HEK293 (cell line): Measurements from ENCODE around the gene KIRREL3.

ENCODE experiments used
- CTCF ChIA-PET: fragments of 350-600 bp; formaldehyde crosslinking; extraction: SDS; loops from one replicate; lab custom pipeline; 2021; ENCODE audit warnings: antibody characterized with exemption; lab: Yijun Ruan, JAX
- POLR2A ChIA-PET: fragments of 300-600 bp; formaldehyde crosslinking; extraction: SDS; loops from one replicate; lab custom pipeline; 2020; ENCODE audit warnings: antibody characterized with exemption, inconsistent platforms; lab: Yijun Ruan, JAX
- H3K27ac ChIP-seq: fragments of 200-500 bp; sonication (Bioruptor generic); 2 replicates; pipeline ENCODE4 v1.5.1; 2014; ENCODE audit warnings: low read depth, low read length, control low read depth, inconsistent platforms; ENCODE audit errors: extremely low read depth
- H3K36me3 ChIP-seq, 2 experiments: fragments of 200-500 bp in 1 of 2; sonication (Bioruptor generic) in 1 of 2; 1 replicate in 1 of 2; 2 replicates in 1 of 2; pipeline ENCODE4 v1.5.1; 2014 to 2017; ENCODE audit warnings: inconsistent platforms in 2 of 2, low read length in 2 of 2; ENCODE audit not compliant: control insufficient read depth in 2 of 2, insufficient read depth in 1 of 2
- H3K4me1 ChIP-seq: fragments of 200-500 bp; sonication (Bioruptor generic); 2 replicates; pipeline ENCODE4 v1.5.1; 2014; ENCODE audit warnings: mild to moderate bottlenecking, low read length, inconsistent platforms; ENCODE audit not compliant: control insufficient read depth, insufficient read depth
- H3K4me3 ChIP-seq: 2 replicates; pipeline ENCODE4 v1.5.1; 2011; ENCODE audit warnings: low read depth, mild to moderate bottlenecking, control low read depth, low read length, moderate library complexity
- H3K9me3 ChIP-seq: fragments of 200-500 bp; sonication (Bioruptor generic); 2 replicates; pipeline ENCODE4 v1.5.1; 2014; ENCODE audit warnings: low read depth, low read length, inconsistent platforms; ENCODE audit not compliant: control insufficient read depth, insufficient read depth
- ATF2 ChIP-seq: fragments of 450-650 bp; formaldehyde crosslinking; IDR thresholded peaks from 2 replicates; pipeline ENCODE4 v1.5.1; 2016; ENCODE audit warnings: missing biosample characterization, missing genetic modification characterization, low read depth
- HOXC10 ChIP-seq: sonication (generic); formaldehyde crosslinking; IDR thresholded peaks from 2 replicates; pipeline ENCODE4 v1.8.1; 2023; ENCODE audit warnings: mild to moderate bottlenecking, missing genetic modification reagents
- HOXD13 ChIP-seq: sonication (generic); formaldehyde crosslinking; IDR thresholded peaks from 2 replicates; pipeline ENCODE4 v1.8.0; 2022; ENCODE audit warnings: missing genetic modification reagents, borderline replicate concordance
- IKZF3 ChIP-seq: fragments of 450-650 bp; IDR thresholded peaks from 2 replicates; pipeline ENCODE4 v1.5.0; 2018; ENCODE audit warnings: missing biosample characterization, mild to moderate bottlenecking, missing genetic modification characterization, moderate library complexity
- KLF16 ChIP-seq: fragments of 450-650 bp; formaldehyde crosslinking; IDR thresholded peaks from 2 replicates; pipeline ENCODE4 v1.5.1; 2017; ENCODE audit warnings: missing biosample characterization, missing genetic modification characterization
- MZF1 ChIP-seq: fragments of 450-650 bp; formaldehyde crosslinking; IDR thresholded peaks from 2 replicates; pipeline ENCODE4 v1.5.1; 2017; ENCODE audit warnings: missing biosample characterization, missing genetic modification characterization, borderline replicate concordance
- SCRT2 ChIP-seq: fragments of 450-650 bp; formaldehyde crosslinking; IDR thresholded peaks from 2 replicates; pipeline ENCODE4 v1.5.1; 2016; ENCODE audit warnings: missing biosample characterization, missing genetic modification characterization
- SP3 ChIP-seq: fragments of 450-650 bp; formaldehyde crosslinking; IDR thresholded peaks from 2 replicates; pipeline ENCODE4 v1.5.1; 2016; ENCODE audit warnings: missing biosample characterization, missing genetic modification characterization
- ZIC2 ChIP-seq: fragments of 450-650 bp; formaldehyde crosslinking; IDR thresholded peaks from 2 replicates; pipeline ENCODE4 v1.5.1; 2016; ENCODE audit warnings: missing biosample characterization, missing genetic modification characterization
- ZNF2 ChIP-seq: fragments of 450-650 bp; formaldehyde crosslinking; IDR thresholded peaks from 2 replicates; pipeline ENCODE4 v1.5.1; 2016; ENCODE audit warnings: missing biosample characterization, missing genetic modification characterization
- ZNF350 ChIP-seq: fragments of 450-650 bp; formaldehyde crosslinking; IDR thresholded peaks from 2 replicates; pipeline ENCODE4 v1.5.0; 2017; ENCODE audit warnings: missing biosample characterization, mild to moderate bottlenecking, missing genetic modification characterization
- ZNF354C ChIP-seq: fragments of 450-650 bp; formaldehyde crosslinking; IDR thresholded peaks from 2 replicates; pipeline ENCODE4 v1.5.1; 2016; ENCODE audit warnings: missing biosample characterization, missing genetic modification characterization, low read depth, borderline replicate concordance
- ZNF394 ChIP-seq: fragments of 450-650 bp; formaldehyde crosslinking; IDR thresholded peaks from 2 replicates; pipeline ENCODE4 v1.5.1; 2016; ENCODE audit warnings: missing biosample characterization, missing genetic modification characterization, mild to moderate bottlenecking, moderate library complexity, borderline replicate concordance
- ZNF449 ChIP-seq: fragments of 450-650 bp; formaldehyde crosslinking; IDR thresholded peaks from 2 replicates; pipeline ENCODE4 v1.5.1; 2017; ENCODE audit warnings: missing biosample characterization, mild to moderate bottlenecking, missing genetic modification characterization, moderate library complexity
- ZNF510 ChIP-seq: fragments of 450-650 bp; formaldehyde crosslinking; IDR thresholded peaks from 2 replicates; pipeline ENCODE4 v1.5.1; 2018; ENCODE audit warnings: mild to moderate bottlenecking, missing genetic modification characterization, missing biosample characterization; ENCODE audit not compliant: insufficient replicate concordance
- ZNF514 ChIP-seq: fragments of 450-650 bp; formaldehyde crosslinking; IDR thresholded peaks from 2 replicates; pipeline ENCODE4 v1.5.1; 2016; ENCODE audit warnings: missing biosample characterization, missing genetic modification characterization
- ZNF521 ChIP-seq: fragments of 450-650 bp; formaldehyde crosslinking; IDR thresholded peaks from 2 replicates; pipeline ENCODE4 v1.5.1; 2017; ENCODE audit warnings: missing biosample characterization, mild to moderate bottlenecking, missing genetic modification characterization
- ZNF555 ChIP-seq: fragments of 450-650 bp; formaldehyde crosslinking; conservative IDR thresholded peaks from 2 replicates; pipeline ENCODE4 v1.5.1; 2017; ENCODE audit warnings: missing biosample characterization, mild to moderate bottlenecking, missing genetic modification characterization, inconsistent platforms
- ZNF560 ChIP-seq: fragments of 450-650 bp; formaldehyde crosslinking; IDR thresholded peaks from 2 replicates; pipeline ENCODE4 v1.5.1; 2017; ENCODE audit warnings: missing biosample characterization, missing genetic modification characterization, borderline replicate concordance
- ZNF596 ChIP-seq: fragments of 450-650 bp; IDR thresholded peaks from 2 replicates; pipeline ENCODE4 v1.5.0; 2018; ENCODE audit warnings: missing biosample characterization, mild to moderate bottlenecking, missing genetic modification characterization, moderate library complexity
- ZNF624 ChIP-seq: fragments of 450-650 bp; formaldehyde crosslinking; IDR thresholded peaks from 2 replicates; pipeline ENCODE4 v1.5.1; 2017; ENCODE audit warnings: missing biosample characterization, missing genetic modification characterization
- ZNF626 ChIP-seq: fragments of 450-650 bp; sonication (Bioruptor Pico); formaldehyde crosslinking; IDR thresholded peaks from 2 replicates; pipeline ENCODE4 v1.5.1; 2018; ENCODE audit warnings: missing biosample characterization, missing genetic modification characterization, inconsistent platforms
- ZNF677 ChIP-seq: fragments of 450-650 bp; IDR thresholded peaks from 2 replicates; pipeline ENCODE4 v1.5.0; 2018; ENCODE audit warnings: missing biosample characterization, mild to moderate bottlenecking, missing genetic modification characterization, moderate library complexity
- ZNF747 ChIP-seq: fragments of 450-650 bp; formaldehyde crosslinking; IDR thresholded peaks from 2 replicates; pipeline ENCODE4 v1.5.1; 2016; ENCODE audit warnings: missing biosample characterization, missing genetic modification characterization
- ZNF768 ChIP-seq: fragments of 450-650 bp; formaldehyde crosslinking; IDR thresholded peaks from 2 replicates; pipeline ENCODE4 v1.5.1; 2018; ENCODE audit warnings: missing biosample characterization, mild to moderate bottlenecking, missing genetic modification characterization

KIRREL3 gene

GRCh38 chr11:126422446-126422845 is 578.1 kb downstream of the KIRREL3 start (continued):
- TF ChIP-seq ZNF449 (tag by site-specific recombination) (no peak), HOXD13 (CRISPR knock-in tag) (no peak), ZNF768 (tag by site-specific recombination) (no peak), SP3 (no peak), ZNF596 (tag by site-specific recombination) (no peak)

GRCh38 chr11:126421271-126421671 is 579.3 kb downstream of the KIRREL3 start:
- Histone ChIP-seq H3K9me3 (no peaks in the 10 kb centered on the region), H3K4me1 (no peaks in the 10 kb centered on the region), H3K36me3 (no peaks in the 10 kb centered on the region), H3K4me3 (no peak overlapping the region), H3K27ac (no peak overlapping the region)
- ChIA-PET CTCF (interaction anchor here (0.6 to 1.9 kb wide), 4 partner anchors 20 to 111 kb away, joined by 3 to 7 read pairs (median 6); no protein-coding TSS in a partner anchor), POLR2A (no interaction called here)
- TF ChIP-seq ZNF2 = no peak
- no peak for TF ChIP-seq MZF1
- TF ChIP-seq KLF16 (tag by site-specific recombination) = no peak
- no peak for TF ChIP-seq ZIC2 (tag by site-specific recombination)
- no peak for TF ChIP-seq ZNF626 (tag by site-specific recombination)
- no peak for TF ChIP-seq ZNF354C (tag by site-specific recombination)
- no peak for TF ChIP-seq ZNF560
- no peak for TF ChIP-seq IKZF3 (tag by site-specific recombination)
- no peak for TF ChIP-seq HOXC10 (CRISPR knock-in tag)
- TF ChIP-seq SCRT2 (tag by site-specific recombination) = no peak
- TF ChIP-seq ZNF747 (tag by site-specific recombination) = no peak
- no peak for TF ChIP-seq ZNF394 (tag by site-specific recombination)
- no peak for TF ChIP-seq ATF2
- no peak for TF ChIP-seq ZNF510
- no peak for TF ChIP-seq ZNF677 (tag by site-specific recombination)
- TF ChIP-seq ZNF521 (tag by site-specific recombination) = no peak
- TF ChIP-seq ZNF555 (tag by site-specific recombination) = no peak
- TF ChIP-seq ZNF350 = no peak
- no peak for TF ChIP-seq ZNF624 (tag by site-specific recombination)
- no peak for TF ChIP-seq ZNF514 (tag by site-specific recombination)
- TF ChIP-seq, all 188 proteins: peak for 0
